Uterus (tissue), 2 donors: ENCODE measurements around the gene ADI1.

Source experiments
- CTCF ChIP-seq, 4 experiments: fragments of 200-600 bp in 2 of 4; fragments of 450-650 bp in 2 of 4; sonication (generic) in 2 of 4; IDR thresholded peaks; one replicate each; pipeline ENCODE4 v1.5.1; 2016 to 2019; ENCODE audit warnings: antibody characterized with exemption in 4 of 4, mild to moderate bottlenecking in 2 of 4, moderate library complexity in 1 of 4
- POLR2A ChIP-seq, 2 donors: fragments of 450-650 bp; IDR thresholded peaks; one replicate each; pipeline ENCODE4 v1.6.1; 2016; ENCODE audit warnings: antibody characterized with exemption in 2 of 2, mild to moderate bottlenecking in 1 of 2, moderate library complexity in 1 of 2

- TF ChIP-seq CTCF (IDR thresholded peaks at IDR 0.05) (no peak), POLR2A (IDR thresholded peaks at IDR 0.05) (no peak)
Measured at GRCh38 chr2:3566806-3567205, 47.5 kb upstream of the ADI1 start.
